Stimulated activated CD4-positive, alpha-beta T cell treated with anti-CD3 and anti-CD28 coated beads, Interleukin-1b, Interleukin-23, amount 100 ng/mL, for 24 hours (primary cell): ENCODE data around the gene BACE1-AS.

Source experiments
- DNase-seq, 4 experiments: peaks; one replicate each; pipeline ENCODE4 v3.0.0-alpha.2; 2020; ENCODE audit warnings: low read depth in 4 of 4, low spot score in 1 of 4

Gene BACE1-AS

GRCh38 chr11:117289795-117290194 is 1.4 kb upstream of the BACE1-AS start:
- DNase-seq: no peak

DNA sequence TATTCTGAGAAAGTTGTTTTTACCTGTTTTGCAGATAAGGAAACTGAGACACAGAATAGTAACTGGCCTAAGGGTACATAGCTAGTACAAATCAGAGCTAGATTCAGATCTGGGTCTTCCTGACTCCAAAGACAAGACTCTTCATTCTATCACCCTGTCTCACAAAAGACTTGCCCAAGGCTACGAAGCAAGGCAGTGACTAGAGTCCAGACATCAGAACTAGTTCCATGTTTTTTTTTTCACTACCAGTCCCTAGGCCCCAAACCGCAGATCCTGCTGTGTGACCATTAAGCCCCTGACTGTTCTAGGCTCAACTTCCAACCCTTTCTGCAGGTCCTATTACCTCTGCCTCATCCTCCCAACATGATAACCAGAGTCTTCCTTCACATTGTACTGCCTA is 1.5 kb downstream of the BACE1-AS start:
- no peak for DNase-seq

GRCh38 chr11:117295438-117296137 is 4.4 kb downstream of the BACE1-AS start:
- no peak for DNase-seq

GRCh38 chr11:117296881-117297280 is 5.7 kb downstream of the BACE1-AS start:
- DNase-seq: no peak

GRCh38 chr11:117298195-117298594 is 7.0 kb downstream of the BACE1-AS start:
- no peak for DNase-seq

DNA sequence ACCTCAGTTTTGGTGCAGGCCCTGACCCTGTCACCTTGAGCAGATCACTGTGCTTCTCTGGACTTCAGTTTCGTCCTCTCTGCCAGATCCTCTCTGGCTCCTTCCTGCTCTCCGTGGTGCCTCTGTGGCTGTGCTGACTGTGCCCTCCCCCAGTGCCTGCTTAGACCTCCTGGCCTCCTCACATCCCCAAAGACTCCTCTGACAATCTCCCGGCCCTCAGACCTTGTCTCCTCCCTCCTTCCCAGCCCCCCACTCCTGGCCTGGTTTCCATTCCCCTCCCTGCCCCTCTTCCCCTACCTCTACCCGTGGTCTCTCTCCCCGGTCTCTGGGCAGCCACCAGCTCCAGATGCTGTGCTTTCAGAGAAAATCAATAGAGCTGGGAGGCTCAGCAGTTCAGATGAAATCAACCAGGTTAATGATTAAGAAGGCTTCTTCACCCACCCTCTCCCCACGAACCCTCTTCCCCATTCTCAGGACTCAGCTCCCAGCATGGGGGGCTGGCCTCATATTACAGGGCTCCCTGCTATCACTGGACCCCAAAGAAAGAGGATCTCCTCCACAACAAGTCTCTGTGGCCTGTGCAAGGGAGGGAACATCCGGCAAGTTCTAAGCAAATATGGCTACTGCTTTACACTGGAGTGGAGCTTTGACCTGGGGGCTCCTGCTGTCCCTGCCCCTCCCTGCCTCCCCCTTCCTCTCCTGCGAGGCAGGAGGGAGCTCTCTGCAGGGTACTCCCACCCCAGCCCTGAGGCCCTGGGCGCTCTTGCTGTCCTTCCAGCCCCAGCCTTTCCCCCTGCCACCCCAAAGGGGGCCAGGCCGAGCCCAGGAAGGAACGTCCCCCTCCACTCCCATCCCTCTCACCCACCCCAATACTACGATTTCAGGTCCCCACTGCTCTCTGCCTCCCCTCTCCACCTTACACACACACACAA is 8.5 kb downstream of the BACE1-AS start:
- DNase-seq: no peak

DNA sequence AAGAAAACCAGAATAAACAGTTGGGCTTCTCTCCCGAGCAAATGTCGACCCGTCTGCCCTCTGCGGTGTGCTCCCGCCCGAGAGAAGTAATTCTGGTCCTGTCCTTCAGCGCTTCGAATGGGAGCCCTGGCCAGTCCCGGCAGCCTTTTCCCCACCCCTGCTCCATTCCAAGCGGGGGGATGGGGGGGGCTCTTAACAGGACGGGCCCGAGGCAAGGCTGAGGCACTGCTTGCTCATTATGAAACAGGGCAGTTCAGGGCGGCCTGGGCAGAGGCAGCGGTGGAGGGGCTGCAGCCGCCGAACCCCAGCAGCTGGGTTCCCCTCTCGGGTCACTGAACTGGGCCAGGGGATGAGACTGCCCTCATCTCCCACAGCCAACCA is 9.1 kb downstream of the BACE1-AS start:
- DNase-seq: no peak

DNA sequence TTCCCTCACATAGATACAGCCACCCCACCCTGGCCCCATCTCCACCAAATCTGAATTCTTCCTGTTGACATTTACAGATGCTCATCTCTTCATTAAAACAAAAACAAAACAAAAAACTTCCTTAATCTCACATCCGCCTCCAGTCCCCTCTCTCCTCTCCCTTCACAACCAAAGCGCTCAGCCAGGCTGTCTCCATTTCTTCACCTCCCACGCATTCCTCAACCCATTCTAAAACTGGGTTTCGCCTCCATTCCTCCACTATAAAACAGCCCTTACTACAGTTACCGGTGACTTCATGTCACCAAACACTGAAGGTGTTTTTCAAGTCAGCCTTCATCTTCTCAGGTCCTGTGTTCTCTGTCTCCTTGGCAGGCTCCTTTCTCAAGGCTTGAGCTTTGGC is 9.6 kb downstream of the BACE1-AS start:
- no peak for DNase-seq

DNA sequence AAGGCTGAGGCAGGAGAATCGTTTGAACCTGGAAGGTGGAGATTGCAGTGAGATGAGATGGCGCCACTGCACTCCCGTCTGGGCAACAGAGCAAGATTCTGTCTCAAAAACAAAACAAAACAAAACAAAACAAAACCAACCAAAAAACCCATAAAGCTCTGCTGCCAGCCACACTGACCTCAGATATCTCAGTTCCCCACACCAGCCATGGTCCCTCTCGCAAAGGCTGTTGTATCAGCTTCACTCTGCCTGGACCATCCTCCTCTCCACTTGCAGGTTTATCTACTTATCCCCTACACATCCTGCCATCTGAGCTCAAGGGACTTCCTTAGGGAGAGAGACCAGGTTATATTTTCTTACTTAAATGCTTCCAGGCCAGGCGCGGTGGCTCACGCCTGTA is 11.1 kb downstream of the BACE1-AS start:
- DNase-seq: no peak

DNA sequence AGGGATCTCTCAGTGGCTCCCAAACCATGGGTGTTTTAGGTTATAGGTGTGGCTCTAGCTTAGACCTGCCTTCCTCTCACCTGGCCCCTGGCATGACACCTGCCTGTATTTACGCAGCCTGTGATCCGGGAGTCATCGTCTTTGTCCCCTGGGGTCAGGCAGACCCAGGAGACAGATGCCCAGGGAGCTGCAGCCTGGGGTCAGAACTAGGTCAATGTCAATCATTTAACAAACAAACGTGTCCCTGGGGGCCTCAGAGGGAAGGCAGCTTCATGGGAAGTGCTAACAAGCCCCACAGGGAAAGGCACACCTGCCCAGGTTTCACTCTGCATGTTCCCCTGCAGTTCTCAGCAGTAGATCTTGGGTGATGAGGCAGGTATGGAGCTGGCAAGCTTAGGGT is 12.0 kb downstream of the BACE1-AS start:
- DNase-seq: no peak

GRCh38 chr11:117303646-117304315 is 12.6 kb downstream of the BACE1-AS start:
- no peak for DNase-seq

DNA sequence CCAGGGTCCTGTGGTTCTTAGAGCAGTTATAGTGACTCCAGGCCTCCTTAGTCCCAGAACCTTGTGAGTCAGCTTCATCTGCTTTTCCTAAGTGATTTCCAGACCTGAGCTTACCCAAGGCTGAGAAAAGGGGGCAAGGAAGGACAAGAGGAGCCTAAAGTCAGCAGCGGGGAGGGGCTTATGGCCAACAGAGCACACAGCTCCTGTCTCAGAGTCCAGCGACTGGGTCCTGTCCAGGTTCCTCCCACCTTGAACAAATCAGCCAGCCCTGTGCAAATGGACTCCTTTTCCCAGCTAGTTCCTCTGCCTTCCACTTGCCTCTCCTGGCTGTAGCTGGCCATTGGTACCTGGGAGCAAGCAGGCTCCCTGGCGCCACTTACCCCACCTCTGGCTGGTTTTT is 14.0 kb downstream of the BACE1-AS start:
- no peak for DNase-seq

- no peak for DNase-seq
Measured at GRCh38 chr11:117309310-117309709, 18.2 kb downstream of the BACE1-AS start.

- DNase-seq: no peak
Measured at GRCh38 chr11:117313091-117313490, 21.9 kb downstream of the BACE1-AS start.

GRCh38 chr11:117313828-117314768 is 23.0 kb downstream of the BACE1-AS start:
- no peak for DNase-seq

- no peak for DNase-seq
Measured at GRCh38 chr11:117314840-117315239, 23.7 kb downstream of the BACE1-AS start.

- peak in 1 of 4 experiments; percentile 9 for DNase-seq
Measured at GRCh38 chr11:117315285-117316196, 24.4 kb downstream of the BACE1-AS start.

GRCh38 chr11:117316197-117316961 is 25.2 kb downstream of the BACE1-AS start, which contains the start of gene BACE1:
Gene BACE1, minus strand, starts transcription at chr11:117316256. Its CDS starts 461 bp downstream, at chr11:117315795.
- DNase-seq: no peak

GRCh38 chr11:117318738-117319137 is 27.6 kb downstream of the BACE1-AS start:
- no peak for DNase-seq
